Glutamatergic neuron (in vitro differentiated cells): ENCODE results near the gene KCNQ1. TPM values are rescaled to one million over a fixed set of nuclear protein-coding genes. Genes with fewer than 3 reads are reported as not detected.

Experiments used
- DNase-seq: peaks from one replicate; pipeline ENCODE4 v3.0.0; 2022
- H3K27ac Mint-ChIP-seq: one replicate; pipeline ENCODE4 v1.8.0; 2020; ENCODE audit warnings: mild to moderate bottlenecking, mixed read lengths, inconsistent platforms; ENCODE audit not compliant: unreplicated experiment
- H3K27me3 Mint-ChIP-seq: one replicate; pipeline ENCODE4 v1.8.0; 2020; ENCODE audit warnings: mild to moderate bottlenecking, moderate library complexity, mixed read lengths, inconsistent platforms; ENCODE audit not compliant: unreplicated experiment
- H3K36me3 Mint-ChIP-seq: one replicate; pipeline ENCODE4 v1.8.0; 2020; ENCODE audit warnings: mild to moderate bottlenecking, mixed read lengths, inconsistent platforms; ENCODE audit not compliant: unreplicated experiment
- H3K4me1 Mint-ChIP-seq: one replicate; pipeline ENCODE4 v1.8.0; 2020; ENCODE audit warnings: mild to moderate bottlenecking, low read depth, mixed read lengths, inconsistent platforms; ENCODE audit not compliant: unreplicated experiment
- H3K4me3 Mint-ChIP-seq: one replicate; pipeline ENCODE4 v1.8.0; 2020; ENCODE audit warnings: mild to moderate bottlenecking, mixed read lengths, inconsistent platforms; ENCODE audit not compliant: unreplicated experiment
- H3K9me3 Mint-ChIP-seq: one replicate; pipeline ENCODE4 v1.8.0; 2020; ENCODE audit warnings: mild to moderate bottlenecking, moderate library complexity, mixed read lengths, inconsistent platforms; ENCODE audit not compliant: unreplicated experiment
- total RNA-seq: library from RNA; stranded (reverse); fragmentation: NEBNext Ultra II Directional; extraction: Animal tissue kit (Norgen Biotek cat#: 25700); gene quantifications from one replicate; pipeline ENCODE4 v1.2.1, GENCODE V29; 2021; ENCODE audit not compliant: unreplicated experiment
- TF ChIP-seq, protein P1 (sequence below): fragments of 200-600 bp; sonication (generic); IDR thresholded peaks from one replicate; pipeline ENCODE4 v1.5.0; 2021; ENCODE audit not compliant: partially characterized antibody, unreplicated experiment

The KCNQ1 gene
- total RNA-seq, 1 donor from 2014 or later = 0.44 TPM

DNA sequence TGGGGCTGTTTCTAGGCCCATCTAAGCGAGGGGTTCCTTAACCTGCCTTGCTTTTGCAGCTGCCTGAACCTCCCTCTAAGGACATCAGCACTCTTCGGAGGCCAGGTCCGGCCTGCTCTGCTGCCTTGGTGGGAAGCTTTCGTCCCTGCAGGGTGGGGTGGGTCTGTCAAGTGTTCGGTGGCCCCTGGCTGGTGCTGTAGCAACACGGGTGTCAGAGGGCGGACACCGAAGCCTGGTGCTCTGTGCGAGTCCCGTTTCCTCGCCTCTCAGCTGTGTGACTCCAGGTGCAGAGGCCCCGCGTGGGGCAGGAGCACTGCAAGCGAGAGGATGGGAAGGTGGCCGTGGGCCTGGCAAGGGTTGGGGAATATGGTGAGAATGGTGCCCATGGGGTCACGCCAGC, 376.2 kb downstream of the KCNQ1 start:
- H3K36me3 Mint-ChIP-seq = peaks cover 39% of the 10 kb centered on the region
- H3K27ac Mint-ChIP-seq = no peak overlapping the region
- peaks cover 13% of the 10 kb centered on the region for H3K27me3 Mint-ChIP-seq
- H3K9me3 Mint-ChIP-seq = peaks cover 29% of the 10 kb centered on the region
- DNase-seq = no peak
- TF ChIP-seq, protein P1, sequence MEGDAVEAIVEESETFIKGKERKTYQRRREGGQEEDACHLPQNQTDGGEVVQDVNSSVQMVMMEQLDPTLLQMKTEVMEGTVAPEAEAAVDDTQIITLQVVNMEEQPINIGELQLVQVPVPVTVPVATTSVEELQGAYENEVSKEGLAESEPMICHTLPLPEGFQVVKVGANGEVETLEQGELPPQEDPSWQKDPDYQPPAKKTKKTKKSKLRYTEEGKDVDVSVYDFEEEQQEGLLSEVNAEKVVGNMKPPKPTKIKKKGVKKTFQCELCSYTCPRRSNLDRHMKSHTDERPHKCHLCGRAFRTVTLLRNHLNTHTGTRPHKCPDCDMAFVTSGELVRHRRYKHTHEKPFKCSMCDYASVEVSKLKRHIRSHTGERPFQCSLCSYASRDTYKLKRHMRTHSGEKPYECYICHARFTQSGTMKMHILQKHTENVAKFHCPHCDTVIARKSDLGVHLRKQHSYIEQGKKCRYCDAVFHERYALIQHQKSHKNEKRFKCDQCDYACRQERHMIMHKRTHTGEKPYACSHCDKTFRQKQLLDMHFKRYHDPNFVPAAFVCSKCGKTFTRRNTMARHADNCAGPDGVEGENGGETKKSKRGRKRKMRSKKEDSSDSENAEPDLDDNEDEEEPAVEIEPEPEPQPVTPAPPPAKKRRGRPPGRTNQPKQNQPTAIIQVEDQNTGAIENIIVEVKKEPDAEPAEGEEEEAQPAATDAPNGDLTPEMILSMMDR = no peak
- no peak overlapping the region for H3K4me3 Mint-ChIP-seq
- peaks cover 2% of the 10 kb centered on the region for H3K4me1 Mint-ChIP-seq

DNA sequence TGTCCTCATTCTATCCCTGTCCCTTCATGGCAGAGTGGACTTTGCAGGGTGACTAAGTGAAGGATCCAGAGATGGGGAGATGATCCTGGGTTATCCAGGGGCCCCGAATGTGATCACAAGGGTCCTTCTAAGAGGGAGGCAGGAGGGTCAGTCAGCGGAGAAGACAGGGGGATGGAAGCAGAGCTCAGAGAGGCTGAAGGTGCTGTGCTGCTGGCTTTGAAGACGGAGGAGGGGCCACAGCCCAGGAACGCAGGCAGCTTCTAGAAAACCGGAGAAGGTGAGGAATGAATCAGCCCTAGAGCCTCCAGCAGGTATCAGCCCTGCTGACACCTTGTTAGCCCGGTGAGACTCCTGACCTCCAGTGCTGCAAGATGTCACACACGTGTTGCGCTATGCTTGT, 377.1 kb downstream of the KCNQ1 start:
- Mint-ChIP-seq H3K36me3 (peaks cover 37% of the 10 kb centered on the region), H3K9me3 (peaks cover 27% of the 10 kb centered on the region), H3K27me3 (peaks cover 13% of the 10 kb centered on the region), H3K4me3 (no peak overlapping the region), H3K4me1 (peaks cover 3% of the 10 kb centered on the region), H3K27ac (no peak overlapping the region)
- DNase-seq = no peak
- TF ChIP-seq, protein P1 = no peak

DNA sequence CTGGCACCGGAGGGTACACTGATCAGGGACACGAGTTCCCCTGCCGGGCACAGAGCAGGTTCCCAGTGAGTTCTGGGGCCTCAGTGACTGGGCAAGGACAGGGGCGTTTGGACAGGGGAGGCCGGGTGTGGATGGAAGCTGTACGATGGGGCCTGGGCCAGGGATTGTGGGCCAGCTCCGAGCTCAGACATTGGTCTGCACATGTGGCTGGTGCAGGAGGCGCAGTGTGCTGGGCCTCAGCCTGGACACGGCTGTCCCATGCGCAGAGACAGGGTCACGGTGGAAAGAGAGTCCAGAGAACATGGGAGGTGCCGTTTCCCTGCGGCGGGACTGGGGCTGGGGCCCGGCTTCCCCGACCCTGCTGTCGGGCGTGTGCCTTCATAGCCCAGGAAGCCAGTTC, 380.0 kb downstream of the KCNQ1 start:
- Mint-ChIP-seq H3K9me3 (peaks cover 30% of the 10 kb centered on the region), H3K36me3 (peaks cover 54% of the 10 kb centered on the region), H3K4me3 (no peak overlapping the region), H3K4me1 (peaks cover 3% of the 10 kb centered on the region), H3K27ac (no peak overlapping the region), H3K27me3 (peaks cover 6% of the 10 kb centered on the region)
- peak; percentile 5 for DNase-seq
- TF ChIP-seq, protein P1 = no peak

DNA sequence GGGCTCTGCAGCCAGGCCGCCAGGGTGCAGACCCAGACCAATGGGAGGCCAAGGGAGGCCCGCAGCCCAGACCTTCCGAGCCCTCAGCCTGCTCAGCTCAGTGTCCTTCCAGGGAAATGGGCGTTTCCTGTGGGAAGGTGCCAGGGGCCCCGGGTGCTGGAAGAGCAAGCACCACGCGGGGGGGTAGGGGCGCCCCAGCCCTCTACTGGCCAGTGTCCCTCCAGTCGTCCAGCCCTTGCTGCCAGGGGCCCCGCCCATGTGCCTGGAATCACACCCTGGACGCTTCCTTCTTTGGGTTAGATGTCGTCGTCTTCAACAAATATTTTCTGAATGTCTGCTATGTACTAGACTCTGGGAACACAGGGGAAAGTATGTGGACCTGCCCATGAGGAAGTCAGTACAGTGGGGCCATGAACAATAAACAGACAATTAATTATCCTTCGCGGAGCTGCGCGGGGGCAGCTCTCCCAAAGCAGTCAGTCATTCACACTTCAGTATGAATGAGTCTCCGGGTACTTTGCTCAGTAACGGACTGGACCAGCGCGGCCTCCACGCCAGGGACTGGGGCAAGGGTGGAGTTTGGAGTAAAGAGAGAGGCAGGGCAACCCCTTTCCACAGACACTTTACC, 380.6 kb downstream of the KCNQ1 start:
- H3K36me3 Mint-ChIP-seq = peaks cover 49% of the 10 kb centered on the region
- DNase-seq = peak; percentile 8
- peaks cover 28% of the 10 kb centered on the region for H3K9me3 Mint-ChIP-seq
- no peak overlapping the region for H3K4me3 Mint-ChIP-seq
- H3K4me1 Mint-ChIP-seq = peaks cover 3% of the 10 kb centered on the region
- no peak overlapping the region for H3K27ac Mint-ChIP-seq
- peaks cover 6% of the 10 kb centered on the region for H3K27me3 Mint-ChIP-seq
- TF ChIP-seq, protein P1 = no peak

DNA sequence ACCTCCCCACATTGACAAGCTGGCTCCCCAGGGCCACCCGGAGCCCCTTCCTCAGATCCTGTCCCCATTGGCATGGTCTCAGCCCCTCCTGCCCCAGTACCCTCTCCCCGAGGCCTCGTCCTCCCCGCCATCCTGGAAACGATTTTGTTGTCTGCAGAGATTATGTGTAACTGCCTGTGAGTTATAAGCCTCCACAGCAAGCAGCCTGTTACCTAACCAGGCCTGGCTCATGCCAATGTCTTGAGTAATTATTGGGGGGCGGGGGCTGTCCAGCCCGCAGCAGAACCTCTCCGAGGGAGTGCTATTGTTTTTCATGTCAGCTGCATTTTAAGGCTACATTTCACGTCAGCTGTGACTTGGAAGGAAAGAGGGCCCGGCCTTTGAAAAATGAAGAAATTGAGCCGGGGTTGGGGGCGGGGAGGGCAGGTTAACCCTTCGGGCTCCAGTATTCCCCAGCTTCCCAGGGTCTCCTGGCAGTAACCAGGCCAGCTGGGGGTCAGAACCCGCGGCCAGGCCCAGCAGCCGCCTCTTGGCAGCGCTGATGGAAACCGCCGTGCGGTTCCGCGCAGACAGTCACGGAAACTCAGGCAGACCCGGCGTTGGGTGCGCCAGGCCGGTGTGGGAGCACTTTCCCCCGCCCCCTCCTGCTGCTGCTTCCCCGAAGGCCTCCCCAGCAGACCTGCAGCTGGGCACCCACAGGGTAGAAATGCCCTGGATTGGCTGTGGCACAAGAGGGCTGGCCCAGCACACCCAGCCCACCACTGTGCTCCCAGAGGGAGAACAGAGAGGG, 381.3 kb downstream of the KCNQ1 start:
- no peak overlapping the region for H3K4me3 Mint-ChIP-seq
- DNase-seq = peak; percentile 8
- TF ChIP-seq, protein P1 = no peak
- peaks cover 3% of the 10 kb centered on the region for H3K4me1 Mint-ChIP-seq
- peaks cover 43% of the 10 kb centered on the region for H3K36me3 Mint-ChIP-seq
- peaks cover 28% of the 10 kb centered on the region for H3K9me3 Mint-ChIP-seq
- H3K27me3 Mint-ChIP-seq = peaks cover 4% of the 10 kb centered on the region
- H3K27ac Mint-ChIP-seq = no peak overlapping the region
